Skeletal muscle satellite cell (primary cell): Measurements from ENCODE around the gene ME1. TPM values are rescaled to one million over a fixed set of nuclear protein-coding genes. Genes with fewer than 3 reads are reported as not detected.

Experiments used
- H3K27me3 ChIP-seq: 2 replicates; pipeline ENCODE4 v1.7.0; 2013; ENCODE audit warnings: low read length; ENCODE audit not compliant: control insufficient read depth, insufficient read depth
- H3K36me3 ChIP-seq: 2 replicates; pipeline ENCODE4 v1.7.0; 2013; ENCODE audit warnings: mild to moderate bottlenecking, control low read depth, low read length; ENCODE audit not compliant: insufficient read depth
- H3K4me1 ChIP-seq: 2 replicates; pipeline ENCODE4 v1.7.0; 2013; ENCODE audit warnings: low read length; ENCODE audit not compliant: control insufficient read depth, insufficient read depth
- H3K4me2 ChIP-seq: 2 replicates; pipeline ENCODE4 v1.7.0; 2013; ENCODE audit warnings: mild to moderate bottlenecking, low read length
- H3K4me3 ChIP-seq: 2 replicates; pipeline ENCODE4 v1.7.0; 2013; ENCODE audit warnings: low read length
- H3K9ac ChIP-seq: 2 replicates; pipeline ENCODE4 v1.7.0; 2013; ENCODE audit warnings: mild to moderate bottlenecking, low read depth, low read length, moderate library complexity
- H3K9me3 ChIP-seq: replicated peaks from 2 replicates; pipeline ENCODE4 v1.7.0; 2013; ENCODE audit warnings: mild to moderate bottlenecking, control low read depth, low read length
- total RNA-seq: library from RNA; depleted of rRNA; stranded (reverse); fragments of >200 nt; gene quantifications from 2 replicates; pipeline ENCODE4 v1.2.3, GENCODE V29; 2012; rRNA removed

ME1 gene
- 19.9 and 26.9 TPM in 2 replicates for total RNA-seq

DNA sequence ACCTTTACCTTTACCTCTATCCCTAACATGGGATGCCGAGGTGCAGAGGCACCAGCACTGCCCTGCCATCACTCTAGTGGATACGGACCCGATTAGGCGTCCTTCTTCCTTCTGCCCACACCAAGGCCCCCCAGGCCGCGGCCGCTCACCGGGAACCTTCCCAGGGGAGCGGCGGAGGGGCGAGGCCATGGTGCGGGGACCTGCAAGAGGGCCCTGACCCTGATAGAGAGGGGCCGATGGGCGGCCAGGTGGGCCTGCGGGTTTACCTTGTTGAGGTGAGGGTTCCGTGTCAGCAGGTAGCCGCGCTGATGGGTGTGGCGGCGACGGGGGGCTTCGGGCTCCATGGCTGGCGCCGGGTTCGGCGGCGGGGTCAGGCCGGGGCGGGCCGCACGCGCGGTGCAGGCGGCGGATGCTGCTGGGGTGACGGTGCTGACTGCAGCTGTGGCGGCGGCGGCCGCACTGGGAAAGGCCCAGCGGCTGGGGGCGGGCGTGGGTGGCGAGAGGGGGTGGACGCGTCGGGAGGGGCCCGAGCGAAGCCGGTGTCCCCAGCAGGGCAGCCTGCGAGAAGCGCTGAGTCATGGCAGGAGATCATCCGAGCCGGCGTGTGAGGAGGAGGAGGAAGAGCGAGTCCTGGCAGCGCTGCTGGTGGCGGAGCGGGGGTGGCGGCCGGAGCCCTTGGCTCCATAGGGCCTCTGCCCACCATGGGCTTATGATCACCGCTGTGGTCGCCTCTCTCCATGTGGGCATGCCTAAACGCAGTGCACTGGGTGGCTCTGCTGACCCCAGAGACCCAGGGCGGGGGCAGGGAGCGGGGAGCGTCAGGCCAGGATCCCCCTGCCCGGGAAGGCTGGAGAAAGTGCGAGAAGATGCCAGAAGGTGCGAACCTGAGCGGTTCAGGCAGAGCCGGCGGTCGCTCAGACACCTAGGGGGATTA, at the start of gene ME1:
ME1 (minus strand) TSS at position 441 of the 934 bp plus-strand sequence; CDS start at position 344, 97 bp downstream.
- H3K4me3 ChIP-seq, result peak within 1 kb of the TSS; percentile 80
- H3K4me2 ChIP-seq, result peak within 1 kb of the TSS; percentile 83
- H3K9ac ChIP-seq, result peak within 1 kb of the TSS; percentile 84
- H3K27me3 ChIP-seq, result no peaks in the 10 kb centered on the region
- no peaks in the 10 kb centered on the region for H3K9me3 ChIP-seq
- peaks cover 2% of the 10 kb centered on the region for H3K36me3 ChIP-seq
- peaks cover 12% of the 10 kb centered on the region for H3K4me1 ChIP-seq

DNA sequence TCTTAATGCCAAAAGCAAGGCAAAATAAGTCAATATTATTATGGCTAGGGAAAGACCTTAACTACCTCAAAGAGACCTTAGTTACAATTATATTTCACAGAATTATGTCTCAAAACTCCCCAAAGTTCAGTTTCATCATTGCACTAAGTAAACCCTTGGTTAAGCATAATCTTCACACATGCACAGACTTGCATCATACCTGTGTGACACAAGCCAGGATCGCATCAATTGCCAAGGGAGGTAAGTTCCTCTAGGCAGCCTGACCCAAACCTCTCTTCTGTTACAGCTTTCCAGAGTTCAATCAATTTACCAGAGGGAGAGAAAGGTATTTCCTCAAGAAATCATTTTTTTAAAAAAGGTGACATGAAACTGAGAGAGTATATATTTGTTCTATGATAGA, 49.6 kb upstream of the ME1 start:
- no peaks in the 10 kb centered on the region for H3K9me3 ChIP-seq
- no peak overlapping the region for H3K4me2 ChIP-seq

DNA sequence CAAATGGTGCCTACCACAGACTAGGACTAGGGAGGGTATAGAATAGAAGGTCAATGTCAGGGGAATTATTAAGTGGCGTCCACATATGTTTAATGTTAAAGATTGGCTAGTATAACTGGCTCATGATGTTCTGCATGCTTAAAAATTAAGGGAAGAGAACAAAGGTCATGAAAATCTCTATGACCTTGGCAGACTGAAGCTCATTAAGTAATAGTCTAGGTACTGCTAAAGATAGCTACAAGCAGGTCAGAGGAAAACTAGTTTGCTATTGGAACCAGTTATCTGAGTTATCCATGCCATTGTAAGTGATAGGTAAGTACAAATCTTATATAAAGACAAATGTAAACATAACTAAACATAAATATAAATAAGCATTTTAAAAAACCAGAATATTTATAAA, 48.5 kb upstream of the ME1 start:
- no peaks in the 10 kb centered on the region for H3K9me3 ChIP-seq
- no peak overlapping the region for H3K4me3 ChIP-seq
- no peaks in the 10 kb centered on the region for H3K36me3 ChIP-seq
- no peaks in the 10 kb centered on the region for H3K4me1 ChIP-seq
- no peak overlapping the region for H3K4me2 ChIP-seq
- no peak overlapping the region for H3K9ac ChIP-seq
- no peaks in the 10 kb centered on the region for H3K27me3 ChIP-seq

More for the DNA sequence above, 49.6 kb upstream of the ME1 start:
- Histone ChIP-seq H3K36me3 (no peaks in the 10 kb centered on the region), H3K27me3 (no peaks in the 10 kb centered on the region), H3K4me1 (no peaks in the 10 kb centered on the region), H3K9ac (no peak overlapping the region), H3K4me3 (no peak overlapping the region)

DNA sequence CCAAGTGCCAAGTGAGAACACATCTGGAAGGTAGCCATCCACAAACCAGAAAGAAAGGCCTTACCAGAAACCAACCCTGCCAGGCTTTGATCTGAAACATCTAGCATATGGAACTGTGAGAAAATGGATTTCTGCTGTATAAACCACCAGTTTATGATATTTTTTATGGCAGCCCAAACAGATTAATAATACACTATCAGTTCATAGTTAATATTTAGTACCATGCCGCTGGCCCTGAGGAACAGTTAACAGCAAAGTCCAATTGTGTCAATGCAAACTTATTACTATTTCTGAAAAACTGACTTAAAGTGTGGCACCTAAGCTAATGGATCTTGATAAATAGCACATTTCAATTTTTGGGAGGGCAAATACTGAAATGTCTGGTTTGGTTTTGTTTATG, 46.1 kb upstream of the ME1 start:
- no peak overlapping the region for H3K4me2 ChIP-seq
- H3K4me1 ChIP-seq, result no peaks in the 10 kb centered on the region
- no peaks in the 10 kb centered on the region for H3K9me3 ChIP-seq
- H3K9ac ChIP-seq, result no peak overlapping the region
- H3K36me3 ChIP-seq, result no peaks in the 10 kb centered on the region
- H3K4me3 ChIP-seq, result no peak overlapping the region
- no peaks in the 10 kb centered on the region for H3K27me3 ChIP-seq

DNA sequence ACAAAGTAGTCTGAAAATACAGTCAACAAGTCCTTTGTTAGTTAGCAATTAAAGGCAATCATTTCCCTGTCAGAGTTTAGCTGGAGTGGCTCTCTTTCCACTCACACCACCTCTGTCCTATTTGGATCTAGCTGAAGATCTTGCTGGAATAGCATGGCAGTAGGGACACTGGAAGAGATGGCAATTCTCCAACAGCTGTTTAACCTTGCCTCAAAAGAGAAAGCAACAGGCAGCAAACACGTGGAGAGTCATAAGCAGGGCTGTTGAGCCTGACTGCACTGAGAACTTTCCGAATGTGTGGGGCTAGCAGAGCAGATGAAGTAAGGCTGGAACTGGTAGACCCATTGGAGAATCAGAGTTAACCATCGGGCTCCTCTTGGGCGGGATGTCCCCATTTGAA, 43.5 kb upstream of the ME1 start:
- Histone ChIP-seq H3K4me2 (no peak overlapping the region), H3K9me3 (no peaks in the 10 kb centered on the region), H3K4me3 (no peak overlapping the region), H3K4me1 (no peaks in the 10 kb centered on the region), H3K27me3 (no peaks in the 10 kb centered on the region), H3K9ac (no peak overlapping the region), H3K36me3 (no peaks in the 10 kb centered on the region)

DNA sequence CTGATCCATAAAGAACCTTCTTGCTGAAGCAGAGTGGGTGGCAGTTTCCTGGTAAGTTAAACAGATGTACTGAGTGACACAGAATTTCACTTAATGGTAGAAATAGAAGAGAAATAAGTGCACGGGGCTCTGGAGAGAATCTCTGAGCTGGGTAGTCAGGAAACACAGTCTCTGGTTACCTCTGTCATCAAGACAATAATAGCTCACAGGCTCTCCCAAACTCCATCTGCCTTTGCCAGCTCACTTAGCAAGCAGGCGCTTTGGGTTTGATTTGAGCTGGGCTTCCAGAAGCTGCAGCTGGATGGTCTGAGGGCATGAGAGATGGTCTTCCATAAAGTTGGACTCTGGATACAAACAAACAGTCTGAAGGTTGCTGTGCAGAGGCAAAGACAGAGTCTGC, 41.9 kb upstream of the ME1 start:
- H3K4me3 ChIP-seq, result no peak overlapping the region
- H3K4me1 ChIP-seq, result no peaks in the 10 kb centered on the region
- H3K9me3 ChIP-seq, result no peaks in the 10 kb centered on the region

DNA sequence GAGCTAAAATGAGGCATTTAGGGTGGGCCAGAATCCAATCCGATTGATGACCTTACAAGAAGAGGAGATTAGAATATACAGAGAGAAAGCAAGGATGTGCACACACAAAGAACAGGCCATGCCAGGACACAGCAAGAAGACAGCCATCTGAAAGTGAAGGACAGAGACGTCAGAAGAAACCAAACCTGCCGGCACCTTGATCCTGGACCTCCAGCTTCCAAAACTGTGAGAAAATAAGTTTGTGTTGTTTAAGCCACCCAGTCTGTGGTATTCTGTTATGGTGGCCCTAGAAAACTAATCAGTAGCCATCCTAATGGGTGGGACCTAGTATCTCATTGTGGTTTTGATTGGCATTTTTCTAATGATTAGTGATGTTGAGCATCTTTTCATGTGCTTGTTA, 39.7 kb upstream of the ME1 start:
- H3K36me3 ChIP-seq, result no peaks in the 10 kb centered on the region
- no peak overlapping the region for H3K4me3 ChIP-seq
- no peak overlapping the region for H3K4me2 ChIP-seq
- H3K9me3 ChIP-seq, result no peaks in the 10 kb centered on the region
- H3K4me1 ChIP-seq, result no peaks in the 10 kb centered on the region
- H3K9ac ChIP-seq, result no peak overlapping the region
- H3K27me3 ChIP-seq, result no peaks in the 10 kb centered on the region

More for the DNA sequence above, 41.9 kb upstream of the ME1 start:
- Histone ChIP-seq H3K36me3 (no peaks in the 10 kb centered on the region), H3K9ac (no peak overlapping the region), H3K4me2 (no peak overlapping the region), H3K27me3 (no peaks in the 10 kb centered on the region)

DNA sequence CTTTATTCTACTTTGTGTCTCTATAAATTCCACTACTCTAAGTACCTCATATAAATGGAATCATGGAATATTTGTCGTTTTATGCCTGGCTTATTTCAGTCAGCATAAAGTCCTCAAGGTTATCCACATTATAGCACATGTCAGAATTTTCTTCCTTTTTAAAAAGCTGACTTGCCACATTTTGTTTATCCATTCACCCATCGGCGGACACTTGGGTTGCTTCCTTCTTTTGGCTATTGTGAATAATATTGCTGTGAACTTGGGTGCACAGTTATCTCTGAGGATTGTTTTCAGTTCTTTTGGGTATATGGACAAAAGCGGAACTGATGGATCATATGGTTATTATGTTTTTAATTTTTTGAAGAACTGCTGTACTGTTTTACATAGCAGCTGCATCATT, 39.1 kb upstream of the ME1 start:
- no peak overlapping the region for H3K4me3 ChIP-seq
- no peak overlapping the region for H3K4me2 ChIP-seq
- H3K9ac ChIP-seq, result no peak overlapping the region
- no peaks in the 10 kb centered on the region for H3K27me3 ChIP-seq
- H3K4me1 ChIP-seq, result no peaks in the 10 kb centered on the region
- no peaks in the 10 kb centered on the region for H3K36me3 ChIP-seq
- H3K9me3 ChIP-seq, result no peaks in the 10 kb centered on the region

DNA sequence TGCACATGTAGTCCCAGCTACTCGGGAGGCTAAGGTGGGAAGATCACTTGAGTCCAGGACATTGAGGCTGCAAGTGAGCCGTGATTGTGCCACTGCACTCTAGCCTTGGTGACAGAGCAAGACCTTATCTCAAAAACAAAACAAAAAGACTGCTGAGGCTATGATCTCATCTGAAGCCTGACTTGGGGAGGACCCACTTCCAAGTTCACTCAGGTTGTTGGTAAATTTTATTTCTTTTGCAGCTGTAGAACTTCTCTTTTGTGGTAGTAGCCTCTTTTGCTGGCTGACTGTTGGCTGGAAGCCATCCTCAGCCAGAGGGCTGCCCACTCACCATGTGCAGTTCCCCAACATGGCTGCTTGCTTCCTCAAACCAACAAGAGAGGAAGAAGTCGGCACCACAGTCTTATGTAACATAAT, 36.8 kb upstream of the ME1 start:
- H3K4me1 ChIP-seq, result peaks cover 5% of the 10 kb centered on the region
- no peak overlapping the region for H3K9ac ChIP-seq
- no peak overlapping the region for H3K4me2 ChIP-seq
- H3K9me3 ChIP-seq, result no peaks in the 10 kb centered on the region
- no peak overlapping the region for H3K4me3 ChIP-seq
- H3K27me3 ChIP-seq, result no peaks in the 10 kb centered on the region
- H3K36me3 ChIP-seq, result no peaks in the 10 kb centered on the region

DNA sequence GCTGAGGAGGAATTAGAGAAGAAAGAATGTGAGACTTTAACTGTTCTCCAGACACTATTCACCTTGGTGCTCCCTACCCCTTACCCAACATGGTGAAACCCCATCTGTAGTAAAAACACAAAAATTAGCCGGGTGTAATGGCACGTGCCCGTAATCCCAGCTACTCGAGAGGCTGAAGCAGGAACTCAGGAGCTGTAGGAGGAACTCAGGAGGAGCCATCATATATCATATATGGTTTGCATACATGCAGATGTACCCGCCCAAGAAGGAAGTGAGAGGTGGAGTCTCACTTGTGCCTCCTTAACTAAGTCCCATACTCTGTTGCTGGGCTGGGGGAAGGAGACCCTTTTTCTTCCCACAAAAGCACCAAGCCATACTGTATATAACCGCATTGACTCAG, 35.5 kb upstream of the ME1 start:
- no peaks in the 10 kb centered on the region for H3K36me3 ChIP-seq
- no peak overlapping the region for H3K9ac ChIP-seq
- no peaks in the 10 kb centered on the region for H3K27me3 ChIP-seq
- H3K4me1 ChIP-seq, result peaks cover 6% of the 10 kb centered on the region
- H3K4me2 ChIP-seq, result no peak overlapping the region
- no peak overlapping the region for H3K4me3 ChIP-seq
- H3K9me3 ChIP-seq, result no peaks in the 10 kb centered on the region

DNA sequence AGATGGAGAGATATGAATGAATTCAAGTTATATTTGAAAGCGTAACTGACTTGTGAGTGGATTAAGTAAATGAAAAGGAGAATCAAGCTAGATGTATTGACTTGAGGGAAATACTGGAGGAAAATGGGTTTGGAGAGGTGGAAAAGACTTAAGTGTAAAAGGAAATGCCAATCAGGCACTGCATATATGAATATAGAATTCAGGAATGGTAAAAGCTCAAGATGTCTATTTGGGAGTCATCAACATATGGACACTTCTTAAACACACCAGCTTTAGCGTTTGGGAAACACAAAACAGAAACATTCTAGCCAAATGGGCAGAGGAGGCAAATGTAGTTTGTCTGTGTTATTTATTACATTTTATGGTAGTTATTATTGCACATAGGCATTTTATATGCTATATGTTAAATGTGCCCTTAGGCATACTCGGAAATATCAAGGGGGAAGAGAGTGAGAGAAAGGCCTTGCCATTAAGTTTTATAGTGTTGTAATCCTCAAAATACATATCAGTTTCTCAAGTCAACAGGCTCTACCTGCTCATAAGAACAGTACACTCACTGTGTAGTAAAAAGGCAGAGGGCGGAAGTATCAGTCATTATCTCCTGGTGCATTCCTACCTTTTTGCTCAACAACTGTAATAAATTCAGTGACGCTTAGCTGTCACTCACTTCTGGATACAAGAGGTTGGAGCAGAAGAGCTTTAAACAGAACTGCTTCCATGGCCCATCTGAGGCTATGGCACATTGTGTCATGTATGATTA, 33.7 kb upstream of the ME1 start:
- Histone ChIP-seq H3K36me3 (no peaks in the 10 kb centered on the region), H3K9me3 (no peaks in the 10 kb centered on the region), H3K4me1 (peaks cover 9% of the 10 kb centered on the region)

More for the DNA sequence above, 33.7 kb upstream of the ME1 start:
- H3K4me3 ChIP-seq, result no peak overlapping the region
- no peak overlapping the region for H3K4me2 ChIP-seq
- no peaks in the 10 kb centered on the region for H3K27me3 ChIP-seq
- H3K9ac ChIP-seq, result peak overlapping the region; percentile 38
